Glomerular visceral epithelial cell (primary cell): ENCODE data around the gene SLC5A11.

Experiments
- DNase-seq: peaks from one replicate; pipeline ENCODE4 v3.0.0-alpha.2; 2016; ENCODE audit errors: extremely low spot score

SLC5A11 gene

DNA sequence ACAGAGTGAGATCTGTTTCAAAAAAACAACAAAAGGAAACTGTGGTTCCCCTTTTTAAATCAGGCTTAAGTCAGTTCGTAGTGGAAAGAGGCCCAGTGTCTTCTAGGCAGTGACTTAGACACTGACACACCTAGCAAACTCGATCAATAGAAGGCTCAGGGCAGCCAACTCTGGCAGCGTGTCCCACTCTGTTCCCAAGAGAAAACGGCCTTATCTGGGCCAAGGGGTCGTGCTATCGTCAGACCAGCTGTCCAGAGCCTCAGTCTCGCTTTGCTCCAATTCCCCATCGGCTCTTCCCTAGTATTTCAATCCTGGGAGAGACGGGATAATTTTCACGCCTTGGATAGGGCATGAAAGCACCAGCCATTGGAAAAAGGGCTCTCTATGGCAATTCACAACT is 72.9 kb downstream of the SLC5A11 start:
- no peak for DNase-seq

DNA sequence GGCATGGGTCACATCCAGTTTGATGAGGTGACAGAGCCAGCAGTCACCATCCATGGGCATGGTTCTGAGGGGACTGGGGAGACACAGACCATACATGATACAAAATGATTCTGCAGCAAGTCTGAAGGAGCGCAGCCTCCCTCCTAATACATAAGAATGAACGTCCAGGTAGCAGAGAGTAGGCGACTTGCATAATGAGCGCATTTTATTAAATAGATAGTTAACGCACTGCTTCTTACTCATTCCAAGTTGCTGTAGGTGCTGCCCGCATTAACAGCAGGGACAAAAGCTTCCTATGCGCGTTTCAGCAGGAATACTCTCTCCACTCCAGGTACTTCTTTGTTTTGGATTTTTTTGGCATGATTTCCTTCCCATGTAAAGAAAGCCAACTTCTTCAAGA is 73.8 kb downstream of the SLC5A11 start:
- no peak for DNase-seq

DNA sequence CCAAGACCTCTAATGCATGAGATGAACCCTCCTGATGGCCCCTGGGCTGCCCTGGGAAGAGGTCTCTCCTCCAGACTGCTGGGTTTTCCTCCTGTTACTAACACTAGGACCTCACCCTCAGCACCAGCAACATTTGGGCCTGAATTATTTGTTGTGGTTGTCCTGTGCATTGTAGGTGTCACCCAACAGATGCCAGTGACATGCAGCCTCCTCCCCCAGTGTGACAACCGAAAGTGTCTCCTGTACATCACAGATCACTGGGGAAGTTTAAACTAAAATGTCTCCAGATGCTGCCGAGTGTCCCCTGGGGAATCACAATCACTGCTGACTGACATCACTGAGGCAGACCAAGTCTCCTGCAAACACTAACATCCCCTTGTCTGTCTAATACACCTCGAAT is 74.8 kb downstream of the SLC5A11 start:
- no peak for DNase-seq

DNA sequence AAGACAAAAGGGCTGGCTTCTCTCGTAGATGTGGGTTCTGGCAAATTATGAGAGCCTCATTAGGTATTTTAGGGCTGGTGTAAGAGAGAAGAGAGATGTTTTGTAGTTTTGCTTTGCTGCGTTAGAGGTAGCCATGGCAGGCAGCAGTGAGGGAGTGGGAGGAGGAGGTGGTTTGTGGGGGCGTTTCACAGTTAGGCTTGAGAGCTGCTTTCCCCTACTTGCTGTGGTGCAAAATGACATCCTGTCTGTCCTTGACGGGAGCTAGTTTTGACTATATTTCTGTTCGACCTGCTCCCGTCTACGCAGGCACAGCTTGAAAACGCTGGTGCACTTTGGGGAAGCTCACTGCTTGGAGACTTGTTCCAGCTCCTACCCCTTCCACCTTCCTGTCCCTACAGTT is 75.5 kb downstream of the SLC5A11 start:
- DNase-seq: no peak

DNA sequence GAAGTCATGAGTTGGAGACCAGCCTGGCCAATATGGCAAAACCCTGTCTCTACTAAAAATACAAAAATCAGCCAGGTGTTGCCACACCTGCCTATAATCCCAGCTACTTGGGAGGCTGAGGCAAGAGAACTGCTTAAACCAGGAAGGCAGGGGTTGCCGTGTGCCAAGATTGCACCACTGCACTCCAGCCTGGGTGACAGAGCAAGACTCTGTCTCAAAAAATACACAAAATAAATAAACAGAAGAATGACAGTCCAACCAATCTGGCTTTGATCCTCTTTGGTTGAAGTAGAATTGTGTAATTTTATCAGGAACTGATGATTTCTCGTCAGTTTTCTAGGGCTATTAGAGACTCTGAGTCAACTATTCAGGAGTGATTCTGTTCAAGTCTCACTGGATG is 79.4 kb downstream of the SLC5A11 start:
- no peak for DNase-seq

DNA sequence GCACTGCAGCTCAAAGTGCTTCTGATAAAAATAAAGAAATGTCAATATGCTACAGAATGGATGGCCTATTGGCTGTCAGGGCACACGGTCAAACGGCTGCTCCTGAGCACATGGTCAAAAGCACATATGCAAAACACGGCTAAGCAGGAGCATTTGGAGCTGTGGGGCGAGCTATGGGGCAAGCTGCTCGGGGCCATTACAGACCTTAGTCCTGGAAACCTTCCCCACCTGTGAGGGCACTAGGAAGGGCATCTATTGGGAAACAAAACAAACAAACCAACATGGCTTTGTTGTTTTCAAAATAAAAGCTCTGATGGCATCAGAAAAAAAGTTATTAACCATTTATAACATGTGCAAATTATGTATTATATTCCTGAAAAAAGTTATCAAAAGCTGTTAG is 83.6 kb downstream of the SLC5A11 start:
- no peak for DNase-seq

DNA sequence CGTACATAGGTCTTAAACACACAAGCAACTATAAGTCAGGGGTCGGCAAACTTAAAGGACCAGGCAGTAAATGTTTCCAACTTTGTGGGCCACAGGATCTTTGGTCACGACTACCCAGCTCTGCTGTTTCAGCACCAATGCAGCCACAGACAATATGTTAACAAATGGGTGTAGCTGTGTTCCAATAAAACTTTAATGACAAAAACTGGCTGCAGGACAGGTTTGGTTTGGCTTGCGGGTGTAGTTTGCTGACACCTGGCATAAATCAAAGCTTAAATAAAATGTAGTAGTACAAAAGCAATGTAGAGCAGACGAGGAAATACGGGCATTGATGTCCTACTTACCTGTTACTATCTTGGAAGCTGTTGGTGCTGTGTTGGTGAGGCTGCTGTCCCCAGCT is 84.7 kb downstream of the SLC5A11 start:
- DNase-seq: no peak

DNA sequence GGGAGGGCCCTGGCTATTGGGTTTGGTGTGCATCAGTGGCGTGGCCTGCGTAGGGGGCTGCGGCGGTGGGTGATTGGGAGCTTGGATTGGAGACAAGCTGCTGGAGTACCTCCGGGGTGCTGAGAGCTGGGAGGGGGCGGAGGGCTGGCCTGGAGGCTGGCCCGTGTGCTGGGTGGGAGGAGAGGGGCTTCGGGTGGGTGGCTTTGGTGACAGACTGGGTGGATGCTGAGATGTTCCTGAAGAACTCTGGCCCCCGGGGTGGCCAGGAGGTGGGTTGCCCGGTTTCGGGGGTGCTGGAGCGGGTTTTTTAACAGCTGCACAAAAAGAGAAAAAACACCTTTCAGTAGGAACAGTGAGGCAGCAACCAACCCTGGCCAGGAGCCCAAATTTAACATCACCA is 85.3 kb downstream of the SLC5A11 start:
- no peak for DNase-seq

DNA sequence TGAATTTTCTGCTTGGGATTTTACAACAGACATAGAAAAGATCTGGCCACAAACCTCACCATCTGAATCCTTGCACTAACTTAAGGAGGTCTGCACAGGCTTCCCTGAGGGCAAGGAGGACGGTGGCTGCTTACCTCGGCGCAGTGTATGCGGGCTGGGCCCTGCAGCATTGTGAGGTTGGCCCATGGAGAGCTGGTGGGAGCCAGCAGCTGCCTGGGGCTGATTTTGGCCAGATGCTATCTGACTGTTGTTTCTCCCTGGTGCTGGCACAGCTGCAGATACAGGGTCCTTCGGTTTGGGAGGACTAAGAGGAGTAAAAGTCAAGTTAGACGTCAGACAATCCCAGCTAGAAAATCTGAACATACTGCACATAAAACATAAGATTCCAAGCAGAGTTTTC is 89.6 kb downstream of the SLC5A11 start:
- no peak for DNase-seq

DNA sequence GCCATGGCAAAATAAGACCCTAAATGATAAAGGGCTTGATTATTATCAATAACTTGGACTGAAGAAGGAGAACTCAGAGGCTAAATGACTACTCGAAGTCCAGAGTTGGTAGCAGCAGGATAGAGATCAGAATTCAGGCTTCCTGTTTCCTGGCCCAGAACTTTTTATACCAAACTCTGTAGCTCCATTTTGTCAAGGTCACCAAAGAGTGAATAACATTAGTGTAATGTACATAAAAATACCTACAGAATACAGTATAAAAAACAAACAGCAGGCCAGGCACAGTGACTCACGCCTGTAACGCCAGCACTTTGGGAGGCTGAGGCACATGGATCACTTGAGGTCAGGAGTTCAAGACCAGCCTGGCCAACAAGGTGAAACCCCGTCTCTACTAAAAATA is 90.4 kb downstream of the SLC5A11 start:
- DNase-seq: no peak

DNA sequence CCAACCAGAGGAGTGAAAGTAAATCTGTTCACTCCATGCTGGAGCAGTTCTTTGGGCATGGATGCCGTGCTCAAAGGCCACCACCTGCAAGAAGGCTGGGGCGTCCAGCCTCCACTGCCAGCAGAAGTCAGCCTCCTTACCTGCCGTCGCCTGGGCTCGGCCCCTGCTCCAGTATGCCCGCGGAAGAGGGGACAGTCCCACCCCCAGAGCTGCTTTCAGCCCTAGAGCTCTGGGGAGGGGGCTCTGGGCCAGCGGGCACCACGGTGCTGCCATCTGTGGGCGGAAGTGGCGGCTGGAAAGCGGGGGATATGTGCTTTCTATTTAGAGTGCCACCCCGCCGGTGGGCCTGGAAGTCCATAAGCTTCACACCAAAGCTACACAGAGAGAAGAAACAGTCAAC is 93.5 kb downstream of the SLC5A11 start:
- no peak for DNase-seq

DNA sequence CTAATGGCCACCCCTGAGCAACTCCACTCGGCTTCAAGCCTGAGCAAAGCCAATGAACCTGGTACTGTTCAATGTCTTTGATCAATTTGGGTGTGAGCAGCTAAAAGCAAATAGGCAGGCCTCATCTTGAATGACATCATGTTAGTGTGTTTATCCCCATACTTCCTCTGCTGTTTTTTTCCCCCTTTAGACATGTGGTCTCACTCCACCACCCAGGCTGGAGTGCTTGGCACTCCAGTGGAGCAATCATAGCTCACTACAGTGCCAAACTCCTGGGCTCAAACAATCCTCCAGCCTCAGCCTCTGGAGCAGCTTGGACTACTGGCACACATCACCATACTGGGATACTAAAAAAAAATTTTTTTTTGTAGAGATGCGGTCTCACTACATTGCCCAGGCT is 94.0 kb downstream of the SLC5A11 start:
- no peak for DNase-seq

DNA sequence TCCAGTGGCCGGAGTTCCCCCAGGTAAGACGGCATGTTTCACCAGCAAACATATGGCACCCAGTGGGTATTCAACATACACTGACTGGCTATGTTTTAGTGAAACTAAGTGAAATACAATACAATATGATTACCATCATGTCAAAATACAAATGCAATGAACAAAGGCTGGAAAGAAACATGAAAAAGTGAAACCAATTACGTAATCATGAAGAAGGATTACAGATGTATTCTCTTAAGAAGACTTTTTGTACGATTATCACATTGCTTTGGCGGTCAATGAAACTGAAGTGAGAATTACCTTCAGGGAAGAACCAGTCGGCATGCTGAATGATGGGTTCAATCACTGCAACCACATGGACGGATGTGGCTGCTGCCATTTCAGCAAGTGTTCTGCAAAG is 97.7 kb downstream of the SLC5A11 start:
- DNase-seq: no peak

DNA sequence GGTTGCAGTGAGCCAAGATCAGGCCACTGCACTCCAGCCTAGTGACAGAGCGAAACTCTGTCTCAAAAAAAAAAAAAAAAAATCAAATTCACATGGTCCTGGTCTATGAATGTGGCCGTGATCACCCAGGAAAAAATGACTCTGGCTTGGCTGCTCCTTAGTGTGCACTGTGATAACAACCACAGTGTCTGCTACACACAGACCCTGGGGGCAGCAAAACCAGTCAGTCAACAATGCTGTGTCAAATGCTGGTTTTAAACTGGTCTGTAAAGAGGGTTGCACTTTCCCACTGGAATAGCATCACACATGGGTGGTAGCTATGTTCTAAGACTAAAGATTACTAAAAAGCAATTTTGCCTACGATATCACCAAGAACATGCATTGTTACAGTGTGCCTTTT is 98.4 kb downstream of the SLC5A11 start:
- DNase-seq: no peak

DNA sequence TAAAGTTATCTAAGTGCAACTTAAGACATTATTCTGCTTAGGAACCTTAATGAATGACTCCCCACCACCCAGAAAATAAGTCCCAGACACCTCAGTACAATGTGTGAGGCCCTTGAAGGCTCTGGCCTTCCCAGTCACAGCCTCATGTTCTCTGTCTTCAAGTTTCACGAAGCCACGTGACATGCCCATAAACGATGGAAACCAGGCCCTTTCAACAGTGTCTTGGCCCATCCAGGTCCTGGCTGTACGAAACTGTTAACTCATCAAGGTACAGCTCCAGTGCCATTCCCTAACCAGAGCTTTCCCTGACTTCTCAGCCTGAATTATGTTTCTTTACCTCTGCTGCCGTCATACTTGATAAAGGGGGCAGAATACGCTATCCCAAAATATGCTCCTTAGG is 100.4 kb downstream of the SLC5A11 start:
- no peak for DNase-seq

DNA sequence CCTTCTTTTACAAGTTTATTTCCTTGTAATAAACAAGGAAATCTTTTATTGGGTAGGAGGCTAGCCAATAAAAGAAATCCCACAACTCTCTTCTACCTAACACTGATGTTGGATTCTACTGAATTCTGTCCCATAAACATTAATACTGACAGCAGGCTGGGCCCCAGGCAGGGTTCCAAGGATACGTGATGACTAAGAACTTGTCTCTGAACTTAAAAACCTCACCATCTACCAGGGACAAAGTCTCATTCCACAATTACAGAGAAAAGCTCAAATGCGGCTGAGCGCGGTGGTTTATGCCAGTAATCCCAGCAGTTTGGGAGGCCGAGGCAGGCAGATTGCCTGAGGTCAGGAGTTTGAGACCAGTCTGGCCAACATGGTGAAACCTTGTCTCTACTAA is 104.5 kb downstream of the SLC5A11 start:
- peak; percentile 32 for DNase-seq

DNA sequence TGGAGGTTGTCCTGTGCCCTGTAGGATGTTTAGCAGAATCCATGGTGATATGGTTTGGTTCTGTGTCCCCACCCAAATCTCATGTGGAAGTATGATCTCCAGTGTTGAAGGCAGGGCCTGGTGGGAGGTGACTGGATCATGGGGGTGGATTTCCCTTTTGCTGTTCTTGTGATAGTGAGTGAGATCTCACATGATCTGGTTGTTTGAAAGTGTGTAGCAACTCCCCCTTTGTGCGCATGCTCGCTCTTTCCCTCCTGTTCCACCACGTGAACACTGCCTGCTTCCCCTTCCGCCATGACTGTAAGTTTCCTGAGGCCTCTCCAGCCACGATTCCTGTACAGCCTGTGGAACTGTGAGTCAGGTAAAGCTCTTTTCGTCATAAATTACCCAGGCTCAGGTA is 107.5 kb downstream of the SLC5A11 start:
- DNase-seq: no peak

DNA sequence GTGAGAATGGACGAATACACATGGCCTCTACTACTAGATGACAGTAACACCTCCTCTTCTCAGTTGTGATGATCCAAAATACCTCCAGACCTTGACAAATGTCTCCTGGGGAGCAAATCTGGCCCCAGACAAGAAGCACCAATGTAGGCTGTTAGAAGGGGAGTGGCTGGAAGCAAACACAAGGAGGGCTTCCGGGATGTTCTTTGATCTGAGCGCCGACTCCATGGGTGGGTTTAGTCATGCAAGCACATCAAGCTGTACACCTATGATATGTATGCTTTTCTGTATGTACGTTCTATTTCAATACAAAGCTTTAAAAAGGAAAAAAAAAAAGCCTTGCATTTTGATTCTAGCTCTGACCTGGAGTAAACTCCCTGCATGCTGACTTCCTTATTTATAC is 108.0 kb downstream of the SLC5A11 start:
- no peak for DNase-seq

DNA sequence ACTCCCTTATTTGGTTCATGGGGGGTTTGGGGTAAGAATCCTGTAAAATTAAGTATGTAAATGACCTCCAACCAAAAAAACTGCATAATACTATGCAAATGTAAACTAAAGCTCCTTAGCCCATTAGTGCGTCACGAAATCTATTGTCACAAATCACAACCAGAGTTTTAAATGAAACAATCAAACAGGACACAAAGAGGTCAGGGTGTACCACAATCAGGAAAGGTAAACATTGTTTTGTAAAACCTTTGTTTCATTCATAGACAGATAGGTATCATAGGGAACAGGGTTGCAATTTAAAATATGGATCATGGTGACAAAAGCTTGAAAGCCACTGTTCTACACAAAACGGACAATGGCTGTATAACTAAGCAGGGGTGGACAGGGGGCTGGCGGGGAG is 108.4 kb downstream of the SLC5A11 start:
- no peak for DNase-seq

DNA sequence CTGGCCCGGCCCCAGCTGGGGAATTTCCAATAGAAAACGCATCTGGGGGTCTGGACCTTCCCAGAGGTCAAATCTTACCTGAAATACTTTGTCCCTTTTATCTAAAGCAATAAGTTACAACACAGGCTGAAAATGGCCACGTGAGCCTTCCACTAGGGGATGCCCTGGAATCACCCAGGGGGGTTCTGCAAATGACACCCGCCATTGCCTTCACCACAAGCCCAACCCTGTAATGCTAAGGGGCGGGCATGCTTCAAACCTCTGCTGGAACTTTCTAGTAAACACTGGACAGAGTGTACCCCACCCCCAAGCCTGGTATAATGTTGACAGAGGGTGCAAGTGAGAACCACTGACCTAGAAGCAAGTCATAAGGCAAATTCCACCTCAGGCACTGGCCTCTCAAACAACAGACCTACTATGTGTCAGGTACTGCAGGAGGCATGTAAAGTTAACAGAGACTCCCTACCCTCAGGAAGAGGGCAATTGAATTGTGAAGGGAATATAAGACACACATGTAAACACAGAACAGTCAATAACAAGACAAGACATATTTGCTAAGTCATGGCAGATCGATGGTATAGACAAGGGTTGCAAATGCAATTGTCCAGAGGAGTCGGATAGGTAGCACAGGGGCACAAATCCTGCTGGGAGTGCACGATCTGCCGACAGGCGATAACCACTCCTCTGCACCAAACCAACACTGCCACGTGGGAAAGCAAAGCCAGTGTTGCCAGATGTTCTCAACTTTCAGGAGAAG is 110.4 kb downstream of the SLC5A11 start:
- DNase-seq: no peak

DNA sequence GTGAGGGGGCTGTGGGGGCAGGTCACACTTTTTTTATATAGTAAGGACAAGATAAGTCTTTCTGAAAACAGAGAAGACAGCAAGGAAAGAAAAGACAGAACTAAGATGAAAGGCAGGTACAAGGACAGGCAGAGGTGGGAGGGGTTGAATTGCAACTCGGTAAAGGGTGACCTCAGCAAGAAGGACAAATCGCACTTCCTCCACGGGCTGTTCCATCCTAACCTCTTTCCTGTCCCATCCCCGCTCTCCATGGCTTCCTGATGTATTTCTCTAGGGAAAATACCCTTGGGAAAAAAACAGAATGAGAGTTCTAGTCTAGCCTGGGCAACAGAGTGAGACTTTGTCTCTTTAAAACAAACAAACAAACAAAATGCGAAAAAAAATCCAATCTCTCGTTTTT is 112.1 kb downstream of the SLC5A11 start:
- DNase-seq: no peak
